K562 (cell line): Measurements from ENCODE around the gene PSRC1. TPM values are rescaled to one million over a fixed set of nuclear protein-coding genes. Genes with fewer than 3 reads are reported as not detected.
A peak's percentile ranks its signal among the peaks of the same experiment; 100 is the strongest.

ENCODE experiments used
- ATAC-seq: fragments of 200-7000 bp; cut with Tn5 transposase; 3 replicates; pipeline ENCODE4 v1.9.1; 2020; ENCODE audit warnings: moderate library complexity
- BruUV-seq: library from RNA; stranded (reverse); fragments of 400-500 nt; replicated peaks from 2 replicates; lab custom pipeline; 2021; lab: Mats Ljungman, UMichigan
- CTCF ChIA-PET: fragments of 300-600 bp; formaldehyde crosslinking; extraction: SDS; loops from one replicate; lab custom pipeline; 2021; ENCODE audit warnings: low intra/inter-chr PET ratio; lab: Yijun Ruan, JAX
- POLR2A ChIA-PET: fragments of 300-600, 350-650 bp; sonication (Branson Sonifier 250); formaldehyde crosslinking; extraction: SDS; loops from one replicate; lab custom pipeline; 2021; ENCODE audit warnings: antibody characterized with exemption, inconsistent platforms; lab: Yijun Ruan, JAX
- DNase-seq, 4 experiments: peaks; one replicate each; pipeline versions ENCODE4 v3.0.0 to v3.0.0-alpha.2; 2011 to 2018; ENCODE audit warnings: low spot score in 3 of 4, mixed read lengths in 3 of 4; ENCODE audit errors: extremely low read depth in 1 of 4
- FAIRE-seq: peaks from 2 replicates; lab custom pipeline; 2011; peaks lifted over from hg19 to GRCh38; lab: Jason Lieb, UNC
- H2AFZ ChIP-seq: 2 replicates; pipeline ENCODE4 v1.6.0; 2011; ENCODE audit warnings: low read depth, low read length, control low read depth, inconsistent platforms
- H3K27ac ChIP-seq: fragments of 200-600 bp; 3 replicates; pipeline ENCODE4 v1.8.0; 2011; ENCODE audit warnings: low read depth, mild to moderate bottlenecking, control low read depth, inconsistent platforms, low read length, moderate library complexity, mixed read lengths; ENCODE audit errors: extremely low read depth
- H3K27me3 ChIP-seq, 2 experiments: fragments of 300-600 bp in 1 of 2; 2 replicates in 1 of 2; 3 replicates in 1 of 2; pipeline versions ENCODE4 v1.6.0 to v1.8.0; 2011; ENCODE audit warnings: inconsistent platforms in 2 of 2, low read length in 2 of 2, mild to moderate bottlenecking in 1 of 2, mixed read lengths in 1 of 2, moderate library complexity in 1 of 2; ENCODE audit not compliant: control insufficient read depth in 2 of 2, insufficient read depth in 2 of 2
- H3K36me3 ChIP-seq: fragments of 300-600 bp; 3 replicates; pipeline ENCODE4 v1.8.0; 2011; ENCODE audit warnings: mild to moderate bottlenecking, low read length, inconsistent platforms; ENCODE audit not compliant: control insufficient read depth, insufficient read depth
- H3K4me1 ChIP-seq, 2 experiments: fragments of 200-600 bp in 1 of 2; replicated peaks in 1 of 2; 2 replicates in 1 of 2; 3 replicates in 1 of 2; pipeline versions ENCODE4 v1.5.1 to v1.8.0; 2011; ENCODE audit warnings: inconsistent platforms in 2 of 2, low read length in 2 of 2, mild to moderate bottlenecking in 1 of 2, mixed read lengths in 1 of 2, moderate library complexity in 1 of 2; ENCODE audit not compliant: control insufficient read depth in 2 of 2, insufficient read depth in 2 of 2
- H3K4me2 ChIP-seq: 2 replicates; pipeline ENCODE4 v1.6.1; 2011; ENCODE audit warnings: low read length, control low read depth, inconsistent platforms, mixed read lengths; ENCODE audit not compliant: insufficient read depth
- H3K4me3 ChIP-seq: fragments of 200-600 bp; sonication (generic), shearing (Covaris generic); 2 replicates; pipeline ENCODE4 v1.5.1; 2016; ENCODE audit warnings: control low read depth, inconsistent platforms
- H3K79me2 ChIP-seq: fragments of 200-600 bp; 3 replicates; pipeline ENCODE4 v1.8.0; 2011; ENCODE audit warnings: low read length, inconsistent platforms; ENCODE audit not compliant: control insufficient read depth, insufficient read depth
- H3K9ac ChIP-seq, 2 experiments: 2 replicates each; pipeline versions ENCODE4 v1.6.0 to v1.6.1; 2011; ENCODE audit warnings: low read depth in 2 of 2, low read length in 2 of 2, control low read depth in 1 of 2, inconsistent platforms in 1 of 2, mild to moderate bottlenecking in 1 of 2, mixed read lengths in 1 of 2; ENCODE audit not compliant: insufficient read depth in 1 of 2
- H3K9me1 ChIP-seq: one replicate; pipeline ENCODE4 v1.6.0; 2011; ENCODE audit warnings: inconsistent platforms, mild to moderate bottlenecking, low read length, moderate library complexity; ENCODE audit not compliant: control insufficient read depth, insufficient read depth
- H3K9me3 ChIP-seq: replicated peaks from 2 replicates; pipeline ENCODE4 v1.5.1; 2011; ENCODE audit warnings: low read depth, low read length, inconsistent platforms; ENCODE audit not compliant: control insufficient read depth, insufficient read depth
- H4K20me1 ChIP-seq: replicated peaks from 2 replicates; pipeline ENCODE4 v1.6.1; 2011; ENCODE audit warnings: low read length, inconsistent platforms, mixed read lengths; ENCODE audit not compliant: control insufficient read depth, insufficient read depth
- FOXK2 ChIP-seq, 2 experiments: fragments of 450-650 bp; IDR thresholded peaks in 1 of 2; conservative IDR thresholded peaks in 1 of 2; 2 replicates each; pipeline ENCODE4 v1.6.1; 2016; ENCODE audit warnings: low read depth in 2 of 2, mild to moderate bottlenecking in 1 of 2
- POLR2G ChIP-seq: fragments of 200-400 bp; formaldehyde crosslinking; IDR thresholded peaks from 2 replicates; pipeline ENCODE4 v1.6.1; 2017; ENCODE audit warnings: low read depth, mild to moderate bottlenecking, antibody characterized with exemption, low read length, moderate library complexity
- WGBS: fragments of 100-300 bp; shearing (Covaris generic); methylation state at CpG from one replicate; pipeline ENCODE4 v1.1.6; 2016; ENCODE audit warnings: low coverage, mixed read lengths; ENCODE audit not compliant: insufficient coverage; ENCODE audit errors: missing lambda C conversion rate; 5-methylcytosine and 5-hydroxymethylcytosine counted together
- in situ Hi-C: fragments of 300-500 bp; cut with MboI; formaldehyde crosslinking; loops from 4 replicates; pipeline ENCODE4 v1.15.0; 2018; ENCODE audit warnings: inconsistent platforms, mixed read lengths
- intact Hi-C: fragments of 100-400 bp; cut with micrococcal nuclease; formaldehyde crosslinking; loops from 2 replicates; pipeline ENCODE4 v1.14.2; 2022
- polyA plus RNA-seq, 8 experiments: library from polyadenylated mRNA; depleted of rRNA in 4 of 8; stranded (reverse) in 5 of 8; unstranded in 3 of 8; fragments of >200 nt; fragmentation: Nextera tagmentation in 2 of 8; fragmentation: Illumina TruSeq in 1 of 8; extraction: Ambion mirVana in 2 of 8; extraction: Trizol in 1 of 8; gene quantifications; 2 replicates each; pipeline versions ENCODE4 v1.2.1 to v1.2.3, GENCODE V29; 2011 to 2014; ENCODE audit warnings: inconsistent platforms in 1 of 8, missing spikeins in 1 of 8
- total RNA-seq, 7 experiments: library from RNA; depleted of rRNA in 6 of 7; stranded (reverse); fragments of >200 nt in 6 of 7; fragmentation: Illumina TruSeq in 2 of 7; extraction: Trizol in 2 of 7; gene quantifications; 2 replicates each; pipeline versions ENCODE4 v1.2.1 to v1.2.3, GENCODE V29; 2011 to 2021; ENCODE audit warnings: low replicate concordance in 1 of 7

Gene PSRC1
- total and polyA plus RNA-seq, 9 of the 15 experiments (the other 6 are each of a cell fraction or from before 2014, with no cell fraction given), result 6.5 to 65.2 (median 39.3) TPM

GRCh38 chr1:109261006-109261405 is 21.9 kb downstream of the PSRC1 start:
- no peaks in the 10 kb centered on the region for H3K9me3 ChIP-seq
- no peak overlapping the region for H3K27ac ChIP-seq
- no peak for ATAC-seq
- H3K79me2 ChIP-seq, result peaks cover 4% of the 10 kb centered on the region; the same call in 2 of the 3 replicates
- peak overlapping the region in 1 of 2 experiments; percentile 3; a peak in 1 of 4 replicates for H3K9ac ChIP-seq
- ChIA-PET CTCF (interaction anchor here (5.5 kb wide), 1 partner anchor 139 kb away, joined by 91 read pairs; the partner anchor contains the start of gene SORT1), POLR2A (no interaction called here)
- peaks cover 4 to 48% of the 10 kb centered on the region in 2 experiments; a peak in 4 of 5 replicates for H3K4me1 ChIP-seq
- no peaks in the 10 kb centered on the region for H3K9me1 ChIP-seq
- H4K20me1 ChIP-seq, result no peaks in the 10 kb centered on the region
- TF ChIP-seq POLR2G (0 out of 2 replicates have a peak, but pooled peaks have one; percentile 28), FOXK2 (conservative IDR thresholded peaks at IDR 0.05 in 1 of 2, IDR thresholded peaks at IDR 0.05 in 1 of 2; ENCODE audit: low read depth in 2 of 2) (no peak)
- in situ Hi-C loops (loop anchor here (5.0 kb wide), 2 partner anchors 141 to 271 kb away; no protein-coding TSS in a partner anchor), intact Hi-C loops (loop anchor here (10.0 kb wide), 1 partner anchor 146 kb away; the partner anchor contains the start of gene ELAPOR1)
- FAIRE-seq, result no peak
- WGBS, result 73% methylated on average over 15 of the region's 16 CpGs
- BruUV-seq, result no TSS peak
- H3K36me3 ChIP-seq, result peaks cover 38% of the 10 kb centered on the region; the same call in 2 of the 3 replicates
- no peak overlapping the region for H2AFZ ChIP-seq
- H3K27me3 ChIP-seq, result no peaks in the 10 kb centered on the region
- no peak for DNase-seq
- H3K4me2 ChIP-seq, result no peak overlapping the region
- H3K4me3 ChIP-seq, result no peak overlapping the region
